ENCODE data around the gene BNC2.
"Not testable (repeated sequence)": the region's sequence is repeated elsewhere in the genome, so short reads cannot be mapped to it uniquely, and the experiment has no call there.

DNA sequence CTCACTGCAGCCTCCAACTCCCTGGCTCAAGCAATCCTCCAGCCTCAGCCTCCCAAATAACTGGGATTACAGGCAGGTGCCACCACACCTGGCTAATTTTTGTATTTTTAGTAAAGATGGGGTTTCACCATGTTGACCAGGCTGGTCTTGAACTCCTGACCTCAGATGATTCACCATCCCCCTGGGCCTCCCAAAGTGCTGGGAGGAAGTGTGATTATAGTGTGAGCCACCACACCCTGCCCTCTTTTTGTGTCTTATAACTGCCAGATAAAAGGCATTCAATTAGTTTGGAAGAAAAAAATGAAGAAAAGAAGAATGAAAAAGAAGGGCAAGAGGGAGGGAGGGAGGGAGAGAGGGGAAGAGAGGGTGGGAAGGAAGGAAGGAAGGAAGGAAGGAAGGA is 37.7 kb upstream of the BNC2 start:
- TF ChIP-seq L3MBTL2 (conservative IDR thresholded peaks at IDR 0.05); SUZ12 (IDR thresholded peaks at IDR 0.05); FOXK2 (IDR thresholded peaks at IDR 0.05); ARNT (IDR thresholded peaks at IDR 0.05); FOXM1 (IDR thresholded peaks at IDR 0.05; ENCODE audit: borderline replicate concordance); PKNOX1 (IDR thresholded peaks at IDR 0.05); BHLHE40 (IDR thresholded peaks at IDR 0.05; ENCODE audit: borderline replicate concordance); ELF4 (IDR thresholded peaks at IDR 0.05): not testable (repeated sequence)
